H1 (cell line): ENCODE results near the gene TMEM126B. TPM values are rescaled to one million over a fixed set of nuclear protein-coding genes. Genes with fewer than 3 reads are reported as not detected.

Experiments used
- CTCF ChIA-PET: fragments of 300-600 bp; sonication (Branson Sonifier 250); formaldehyde crosslinking; loops from one replicate; lab custom pipeline; 2021; ENCODE audit not compliant: partially characterized antibody; lab: Charles Lee
- POLR2A ChIA-PET: fragments of 300-600 bp; sonication (Branson Sonifier 250); formaldehyde crosslinking; loops from one replicate; lab custom pipeline; 2021; ENCODE audit warnings: inconsistent platforms; ENCODE audit not compliant: partially characterized antibody; lab: Charles Lee
- DNase-seq, 2 experiments: peaks; one replicate each; pipeline versions ENCODE4 v3.0.0 to v3.0.0-alpha.2; 2010 to 2022; ENCODE audit warnings: low spot score in 2 of 2, low read depth in 1 of 2, mixed read lengths in 1 of 2
- FAIRE-seq: peaks from 2 replicates; lab custom pipeline; 2011; peaks lifted over from hg19 to GRCh38; lab: Jason Lieb, UNC
- H2AFZ ChIP-seq: 2 replicates; pipeline ENCODE4 v1.8.1; 2012; ENCODE audit warnings: low read length, inconsistent platforms
- H2AK5ac ChIP-seq: 2 replicates; pipeline ENCODE4 v1.6.1; 2013; ENCODE audit warnings: low read depth, low read length
- H2BK120ac ChIP-seq: replicated peaks from 2 replicates; pipeline ENCODE3; 2013; ENCODE audit warnings: low read depth, low read length, inconsistent platforms
- H2BK12ac ChIP-seq: 2 replicates; pipeline ENCODE4 v1.6.1; 2013; ENCODE audit warnings: low read depth, low read length
- H2BK15ac ChIP-seq: 2 replicates; pipeline ENCODE4 v1.6.1; 2013; ENCODE audit warnings: low read length
- H2BK20ac ChIP-seq: 2 replicates; pipeline ENCODE4 v1.6.1; 2013; ENCODE audit warnings: low read length
- H2BK5ac ChIP-seq: 2 replicates; pipeline ENCODE4 v1.6.1; 2013; ENCODE audit warnings: low read depth, low read length
- H3K14ac ChIP-seq: 2 replicates; pipeline ENCODE4 v1.6.1; 2013; ENCODE audit warnings: inconsistent platforms; ENCODE audit not compliant: insufficient read length
- H3K18ac ChIP-seq: 2 replicates; pipeline ENCODE4 v1.6.1; 2013; ENCODE audit warnings: low read length; ENCODE audit errors: extremely low read depth
- H3K23ac ChIP-seq: 2 replicates; pipeline ENCODE4 v1.6.1; 2013; ENCODE audit warnings: inconsistent platforms; ENCODE audit not compliant: insufficient read length
- H3K23me2 ChIP-seq: 2 replicates; pipeline ENCODE4 v1.6.1; 2013; ENCODE audit warnings: low read depth, low read length
- H3K27ac ChIP-seq: 2 replicates; pipeline ENCODE4 v1.6.1; 2011; ENCODE audit warnings: low read depth, low read length, inconsistent platforms
- H3K27me3 ChIP-seq, 4 experiments: replicated peaks in 1 of 4; 1 replicate in 1 of 4; 2 replicates in 3 of 4; pipeline versions ENCODE4 v1.6.1 to v1.8.1; 2011 to 2013; ENCODE audit warnings: low read length in 3 of 4, mild to moderate bottlenecking in 3 of 4, inconsistent platforms in 2 of 4, mixed read lengths in 2 of 4, moderate library complexity in 1 of 4; ENCODE audit not compliant: control insufficient read depth in 3 of 4, insufficient read depth in 3 of 4; ENCODE audit errors: extremely low read depth in 1 of 4
- H3K36me3 ChIP-seq, 4 experiments: 2 replicates each; pipeline versions ENCODE4 v1.6.1 to v1.8.1; 2011 to 2013; ENCODE audit warnings: mild to moderate bottlenecking in 4 of 4, low read length in 3 of 4, moderate library complexity in 2 of 4, control low read depth in 1 of 4, inconsistent platforms in 1 of 4; ENCODE audit not compliant: insufficient read depth in 4 of 4, control insufficient read depth in 2 of 4
- H3K4ac ChIP-seq: replicated peaks from 2 replicates; pipeline ENCODE3; 2013; ENCODE audit warnings: low read length, low read depth, mixed read lengths, inconsistent platforms; ENCODE audit not compliant: insufficient read length
- H3K4me1 ChIP-seq, 4 experiments: replicated peaks in 1 of 4; 1 replicate in 1 of 4; 2 replicates in 3 of 4; pipeline versions ENCODE4 v1.6.1 to v1.8.1; 2011 to 2013; ENCODE audit warnings: low read length in 3 of 4, inconsistent platforms in 2 of 4, mixed read lengths in 1 of 4; ENCODE audit not compliant: insufficient read depth in 4 of 4, control insufficient read depth in 3 of 4
- H3K4me2 ChIP-seq, 2 experiments: 2 replicates each; pipeline versions ENCODE4 v1.6.1 to v1.8.1; 2011 to 2013; ENCODE audit warnings: low read depth in 2 of 2, low read length in 2 of 2, control low read depth in 1 of 2, inconsistent platforms in 1 of 2, mild to moderate bottlenecking in 1 of 2; ENCODE audit not compliant: insufficient read depth in 1 of 2
- H3K4me3 ChIP-seq, 4 experiments: fragments of 200-600, 300-600 bp in 1 of 4; sonication (generic), shearing (Covaris generic), sonication (Bioruptor Twin) in 1 of 4; 2 replicates each; pipeline versions ENCODE4 v1.5.1 to v1.8.1; 2011 to 2016; ENCODE audit warnings: low read length in 4 of 4, low read depth in 3 of 4, control low read depth in 2 of 4, inconsistent platforms in 2 of 4, mild to moderate bottlenecking in 2 of 4, mixed read lengths in 1 of 4, moderate library complexity in 1 of 4; ENCODE audit not compliant: insufficient read depth in 2 of 4; ENCODE audit errors: extremely low read depth in 1 of 4
- H3K56ac ChIP-seq: replicated peaks from 2 replicates; pipeline ENCODE3; 2013; ENCODE audit warnings: low read depth, mild to moderate bottlenecking, mixed read lengths, low read length, inconsistent platforms; ENCODE audit not compliant: insufficient read length
- H3K79me1 ChIP-seq: 2 replicates; pipeline ENCODE4 v1.6.1; 2013; ENCODE audit warnings: low read depth, low read length, control low read depth
- H3K79me2 ChIP-seq, 2 experiments: 2 replicates each; pipeline versions ENCODE4 v1.6.1 to v1.8.1; 2012 to 2013; ENCODE audit warnings: low read length in 2 of 2, mild to moderate bottlenecking in 2 of 2, inconsistent platforms in 1 of 2; ENCODE audit not compliant: insufficient read depth in 2 of 2, control insufficient read depth in 1 of 2
- H3K9ac ChIP-seq, 4 experiments: replicated peaks in 1 of 4; 1 replicate in 1 of 4; 2 replicates in 3 of 4; pipeline versions ENCODE4 v1.6.1 to v1.8.1; 2011 to 2013; ENCODE audit warnings: low read depth in 3 of 4, low read length in 3 of 4, control low read depth in 2 of 4, mild to moderate bottlenecking in 2 of 4, moderate library complexity in 2 of 4, inconsistent platforms in 1 of 4; ENCODE audit errors: extremely low read depth in 1 of 4
- H3K9me3 ChIP-seq, 2 experiments: 2 replicates each; pipeline versions ENCODE4 v1.6.1 to v1.8.1; 2012 to 2013; ENCODE audit warnings: mild to moderate bottlenecking in 2 of 2, moderate library complexity in 2 of 2, control low read depth in 1 of 2, inconsistent platforms in 1 of 2, low read depth in 1 of 2, low read length in 1 of 2, mixed read lengths in 1 of 2; ENCODE audit not compliant: insufficient read depth in 2 of 2
- H4K20me1 ChIP-seq, 2 experiments: replicated peaks in 1 of 2; 2 replicates each; pipeline versions ENCODE3 to v1.8.1; 2011 to 2013; ENCODE audit warnings: inconsistent platforms in 2 of 2, low read length in 2 of 2, mild to moderate bottlenecking in 1 of 2; ENCODE audit not compliant: insufficient read depth in 2 of 2, control insufficient read depth in 1 of 2
- H4K5ac ChIP-seq: 2 replicates; pipeline ENCODE4 v1.6.1; 2013; ENCODE audit warnings: low read length, low read depth, mixed read lengths, inconsistent platforms; ENCODE audit not compliant: insufficient read length
- H4K8ac ChIP-seq: 2 replicates; pipeline ENCODE4 v1.8.0; 2013; ENCODE audit warnings: mild to moderate bottlenecking, moderate library complexity, low read length, inconsistent platforms; ENCODE audit not compliant: insufficient read depth; ENCODE audit errors: extremely low read depth
- H4K91ac ChIP-seq: replicated peaks from 2 replicates; pipeline ENCODE3; 2013; ENCODE audit warnings: low read length, mixed read lengths, inconsistent platforms; ENCODE audit not compliant: insufficient read length
- ASH2L ChIP-seq: fragments of 200-600, 300-600 bp; sonication (generic); IDR thresholded peaks from one replicate; pipeline ENCODE4 v1.7.1; 2017; ENCODE audit warnings: low read length
- BACH1 ChIP-seq: IDR thresholded peaks from 2 replicates; pipeline ENCODE4 v1.6.1; 2012; ENCODE audit warnings: low read length, improper control_type of control experiment
- E2F6 ChIP-seq: IDR thresholded peaks from 2 replicates; pipeline ENCODE4 v1.6.1; 2012; ENCODE audit warnings: inconsistent platforms
- EZH2 ChIP-seq: fragments of 200-600 bp; sonication (generic); IDR thresholded peaks from 2 replicates; pipeline ENCODE4 v1.7.1; 2012; ENCODE audit warnings: low read depth, mild to moderate bottlenecking, moderate library complexity, low read length, inconsistent platforms; ENCODE audit not compliant: severe bottlenecking
- JUND ChIP-seq: IDR thresholded peaks from 2 replicates; pipeline ENCODE4 v1.6.1; 2011; ENCODE audit warnings: mild to moderate bottlenecking, improper control_type of control experiment, low read length
- MAFK ChIP-seq: IDR thresholded peaks from 2 replicates; pipeline ENCODE4 v1.6.1; 2012; ENCODE audit warnings: low read depth, mild to moderate bottlenecking, improper control_type of control experiment, low read length
- NRF1 ChIP-seq: IDR thresholded peaks from 2 replicates; pipeline ENCODE4 v1.6.1; 2011; ENCODE audit warnings: mild to moderate bottlenecking, low read depth, low read length, improper control_type of control experiment
- RAD21 ChIP-seq, 2 experiments: IDR thresholded peaks in 1 of 2; conservative IDR thresholded peaks in 1 of 2; 2 replicates each; pipeline ENCODE4 v1.6.1; 2011; ENCODE audit warnings: low read depth in 2 of 2, low read length in 2 of 2, improper control_type of control experiment in 1 of 2, inconsistent platforms in 1 of 2, mild to moderate bottlenecking in 1 of 2, moderate library complexity in 1 of 2
- RFX5 ChIP-seq: IDR thresholded peaks from 2 replicates; pipeline ENCODE4 v1.6.1; 2011; ENCODE audit warnings: low read depth, low read length, improper control_type of control experiment, borderline replicate concordance
- SIN3A ChIP-seq, 2 experiments: IDR thresholded peaks in 1 of 2; conservative IDR thresholded peaks in 1 of 2; 2 replicates each; pipeline ENCODE4 v1.6.1; 2011 to 2012; ENCODE audit warnings: low read length in 2 of 2, improper control_type of control experiment in 1 of 2, low read depth in 1 of 2, mild to moderate bottlenecking in 1 of 2
- SP2 ChIP-seq: IDR thresholded peaks from 2 replicates; pipeline ENCODE4 v1.6.1; 2012; ENCODE audit warnings: mild to moderate bottlenecking, low read length, inconsistent platforms
- SUZ12 ChIP-seq: fragments of 200-600 bp; sonication (generic); IDR thresholded peaks from 2 replicates; pipeline ENCODE4 v1.6.1; 2012; ENCODE audit warnings: mild to moderate bottlenecking, inconsistent platforms, low read length, moderate library complexity, mixed read lengths
- WGBS, 2 experiments: shearing (Covaris generic) in 1 of 2; methylation state at CpG; one replicate each; pipeline versions ENCODE4 v1.1.6 to v1.1.7; 2013 to 2015; ENCODE audit warnings: low lambda C conversion rate in 2 of 2, mixed read lengths in 2 of 2, inconsistent platforms in 1 of 2, low coverage in 1 of 2, missing lambda C conversion rate in 1 of 2; ENCODE audit not compliant: insufficient replicate concordance in 2 of 2, insufficient coverage in 1 of 2, insufficient read length in 1 of 2; ENCODE audit errors: extremely low coverage in 1 of 2, missing lambda C conversion rate in 1 of 2; 5-methylcytosine and 5-hydroxymethylcytosine counted together
- polyA plus RNA-seq, 7 experiments: library from polyadenylated mRNA; depleted of rRNA in 3 of 7; stranded (reverse) in 5 of 7; unstranded in 2 of 7; fragments of >200 nt in 5 of 7; fragments of 200-250 nt in 2 of 7; gene quantifications; 1 replicate in 5 of 7; 2 replicates in 1 of 7; 4 replicates in 1 of 7; pipeline versions ENCODE4 v1.2.1 to v1.2.3, GENCODE V29; 2011 to 2013; ENCODE audit warnings: missing spikeins in 2 of 7, mixed read lengths in 2 of 7
- total RNA-seq: library from RNA; stranded (reverse); fragmentation: NEBNext Ultra II Directional; extraction: Animal tissue kit (Norgen Biotek cat#: 25700); gene quantifications from 2 replicates; pipeline ENCODE4 v1.2.1, GENCODE V29; 2021

TMEM126B gene
- total and polyA plus RNA-seq, 2 of the 8 experiments (the other 6 are each of a cell fraction or from before 2014, with no cell fraction given), result 85.6 to 101 TPM

DNA sequence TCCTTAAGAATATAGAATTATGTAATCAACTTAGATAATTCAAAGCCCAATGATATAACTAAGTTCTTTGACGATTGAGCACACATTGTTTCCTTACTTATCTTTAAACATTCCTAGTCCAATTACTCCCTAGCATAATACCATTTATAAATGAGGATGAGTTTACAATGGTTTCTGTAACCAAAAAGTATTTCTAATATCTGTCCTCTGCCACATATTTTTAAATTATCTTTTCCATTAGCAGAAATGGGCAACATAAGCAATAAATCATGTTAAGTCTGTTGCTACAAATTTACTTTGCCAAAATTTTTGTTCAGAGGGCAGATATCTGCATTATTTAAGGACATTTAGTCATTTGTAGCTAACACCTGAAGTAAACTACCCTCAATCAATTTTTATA lies 29.8 kb downstream of the TMEM126B start:
- Histone ChIP-seq H4K5ac (no peak overlapping the region), H3K23me2 (peaks cover 3% of the 10 kb centered on the region; the same call in 1 of the 2 replicates), H3K4me3 (no peak overlapping the region), H4K91ac (no peak overlapping the region), H3K4ac (no peak overlapping the region), H4K20me1 (peaks cover 7 to 16% of the 10 kb centered on the region in 2 experiments), H3K36me3 (peaks cover 0 to 72% (median 23%) of the 10 kb centered on the region in 4 experiments; a peak in 5 of 8 replicates), H2BK5ac (no peak overlapping the region), H2BK20ac (no peak overlapping the region), H3K9ac (no peak overlapping the region), H3K4me1 (peaks cover 0 to 3% (median 0%) of the 10 kb centered on the region in 4 experiments; a peak in 3 of 7 replicates), H3K79me2 (peaks cover 12 to 64% of the 10 kb centered on the region in 2 experiments), H2BK12ac (no peak overlapping the region), H3K23ac (no peak overlapping the region), H2AK5ac (no peak overlapping the region), H2BK15ac (no peak overlapping the region), H3K79me1 (no peaks in the 10 kb centered on the region), H3K4me2 (no peak overlapping the region), H2BK120ac (no peak overlapping the region), H4K8ac (no peak overlapping the region), H3K9me3 (no peaks in the 10 kb centered on the region), H2AFZ (no peak overlapping the region), H3K14ac (no peak overlapping the region), H3K18ac (no peak overlapping the region), H3K27me3 (peaks cover 0 to 1% (median 0%) of the 10 kb centered on the region in 4 experiments; a peak in 1 of 7 replicates), H3K27ac (no peak overlapping the region), H3K56ac (no peak overlapping the region)
- ChIA-PET POLR2A (interaction anchor here (9.9 kb wide), 1 partner anchor 10 kb away, joined by 105 read pairs; the partner anchor contains the start of gene TMEM126A), CTCF (interaction anchor here (1.8 kb wide), 1 partner anchor 168 kb away, joined by 4 read pairs; no protein-coding TSS in a partner anchor)
- DNase-seq, result no peak
- no peak for FAIRE-seq
- WGBS, 2 experiments, result 89% methylated on average over 1 of the region's 1 CpG; no CpG with 5 or more reads in 1 of the 2 experiments
- TF ChIP-seq RAD21 (IDR thresholded peaks at IDR 0.05 in 1 of 2, conservative IDR thresholded peaks at IDR 0.05 in 1 of 2; ENCODE audit: low read depth in 2 of 2, low read length in 2 of 2) (no peak), NRF1 (no peak), SIN3A (conservative IDR thresholded peaks at IDR 0.05 in 1 of 2, IDR thresholded peaks at IDR 0.05 in 1 of 2; ENCODE audit: low read depth in 1 of 2, low read length in 2 of 2) (no peak), SP2 (no peak), MAFK (no peak), EZH2 (no peak), BACH1 (no peak), E2F6 (no peak), ASH2L (no peak), RFX5 (no peak), JUND (no peak), SUZ12 (no peak)
